GM21515 (cell line): ENCODE measurements around the gene LRRC36.

ENCODE experiments used
- ATAC-seq: cut with Tn5 transposase; IDR thresholded peaks from one replicate; pipeline ENCODE4 v1.9.1; 2021; ENCODE audit not compliant: unreplicated experiment

LRRC36 gene, protein sequence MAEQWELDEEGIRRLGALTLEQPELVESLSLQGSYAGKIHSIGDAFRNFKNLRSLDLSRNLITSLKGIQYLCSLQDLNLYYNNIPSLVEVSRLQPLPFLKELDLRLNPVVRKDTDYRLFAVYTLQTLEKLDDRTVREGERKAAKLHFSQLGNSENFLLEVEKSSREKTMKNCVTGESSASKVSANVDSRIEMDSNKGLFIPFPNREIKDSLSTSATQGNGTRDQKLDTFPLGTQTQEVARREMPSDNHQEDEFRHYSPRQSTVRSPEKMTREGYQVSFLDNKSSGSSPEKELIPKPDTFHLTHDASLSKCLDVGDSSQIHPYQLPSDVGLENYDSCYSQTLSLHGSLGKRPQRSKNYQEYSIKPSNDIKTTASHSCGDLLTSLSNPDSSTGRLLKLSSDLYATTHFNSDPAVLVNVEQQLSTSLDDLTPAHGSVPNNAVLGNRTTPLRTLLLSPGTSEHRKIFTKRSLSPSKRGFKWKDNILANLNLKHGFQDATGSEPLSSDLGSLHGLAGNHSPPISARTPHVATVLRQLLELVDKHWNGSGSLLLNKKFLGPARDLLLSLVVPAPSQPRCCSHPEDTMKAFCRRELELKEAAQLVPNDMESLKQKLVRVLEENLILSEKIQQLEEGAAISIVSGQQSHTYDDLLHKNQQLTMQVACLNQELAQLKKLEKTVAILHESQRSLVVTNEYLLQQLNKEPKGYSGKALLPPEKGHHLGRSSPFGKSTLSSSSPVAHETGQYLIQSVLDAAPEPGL

DNA sequence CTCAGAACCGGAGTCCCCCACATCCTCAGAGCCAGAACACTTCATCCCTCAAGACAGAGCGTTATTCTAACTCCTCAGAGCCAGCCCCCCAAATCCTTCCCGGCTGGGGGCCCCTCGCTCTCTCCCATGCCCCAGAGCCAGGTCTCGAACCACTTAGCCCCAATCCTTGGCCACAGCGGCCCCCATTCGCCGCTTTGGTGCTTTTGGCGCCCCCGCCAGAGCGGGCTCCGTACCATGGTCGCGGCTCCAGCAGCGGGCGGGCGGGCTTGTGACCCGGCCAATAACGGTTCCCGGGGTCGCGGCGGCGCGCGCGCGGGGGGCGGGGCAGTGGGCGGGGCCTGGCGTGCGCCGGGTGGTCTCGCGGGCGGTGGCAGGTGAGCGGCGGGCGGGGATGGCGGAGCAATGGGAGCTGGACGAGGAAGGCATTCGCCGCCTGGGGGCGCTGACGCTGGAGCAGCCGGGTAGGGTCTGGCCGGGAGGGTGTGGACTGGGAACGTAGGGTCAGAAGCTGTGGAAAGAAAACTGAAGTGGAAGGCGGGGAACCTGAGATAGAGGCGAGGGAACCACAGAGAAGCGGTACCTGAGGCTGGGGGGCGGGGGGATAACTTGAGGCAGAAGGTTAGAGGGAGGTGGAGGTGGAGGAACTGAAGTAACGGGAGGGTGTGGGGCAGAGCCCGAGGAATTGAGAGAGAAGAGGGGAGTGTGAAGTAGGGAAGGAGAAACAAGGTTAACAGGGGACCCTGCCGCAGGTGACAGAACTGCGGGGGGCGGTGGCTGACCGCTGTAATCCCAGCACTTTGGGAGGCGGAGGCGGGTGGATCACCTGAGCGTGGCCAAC lies at the start of gene LRRC36, which contains the start of gene KCTD19:
TSS of gene LRRC36 (plus strand) at position 344 of the 838 bp plus-strand sequence. CDS start at position 392, 48 bp downstream.
TSS of gene KCTD19 (minus strand) at position 270 of the 838 bp plus-strand sequence. CDS start at position 236, 34 bp downstream.
- no peak for ATAC-seq

DNA sequence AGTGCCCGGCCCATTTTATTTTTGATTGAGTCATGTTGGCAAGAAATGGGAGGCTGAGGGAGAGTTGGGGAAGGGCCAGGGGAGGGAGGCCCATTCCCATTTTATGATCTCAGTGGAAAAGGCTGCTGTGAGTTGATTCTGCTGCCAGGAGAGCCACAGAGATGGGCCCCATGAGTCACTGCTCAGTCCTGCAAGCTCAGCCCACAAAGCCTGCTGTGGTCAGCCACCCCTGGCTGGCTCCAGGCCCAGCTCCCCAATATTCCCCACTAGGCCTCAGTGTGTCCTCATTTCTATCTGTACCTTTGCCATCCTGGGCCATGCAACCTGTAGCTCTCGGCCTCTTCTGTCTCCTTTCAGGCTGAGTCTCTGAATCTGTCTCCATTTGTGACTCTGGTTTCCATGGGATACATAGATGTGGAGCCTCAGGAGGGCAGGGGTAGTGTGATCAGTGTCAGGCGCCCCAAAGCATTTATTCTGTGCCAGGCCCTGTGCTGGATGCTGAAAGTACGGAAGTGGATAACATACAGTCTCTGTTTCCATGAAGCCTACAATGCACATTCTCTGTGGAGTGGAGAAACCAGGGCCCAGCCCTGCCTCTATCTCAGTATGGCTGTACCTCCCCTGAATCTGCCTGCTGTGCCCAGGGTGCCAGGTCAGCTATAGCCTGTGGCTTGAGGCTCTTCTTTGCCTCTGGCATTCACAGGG lies 49.2 kb upstream of the LRRC36 start:
- no peak for ATAC-seq

DNA sequence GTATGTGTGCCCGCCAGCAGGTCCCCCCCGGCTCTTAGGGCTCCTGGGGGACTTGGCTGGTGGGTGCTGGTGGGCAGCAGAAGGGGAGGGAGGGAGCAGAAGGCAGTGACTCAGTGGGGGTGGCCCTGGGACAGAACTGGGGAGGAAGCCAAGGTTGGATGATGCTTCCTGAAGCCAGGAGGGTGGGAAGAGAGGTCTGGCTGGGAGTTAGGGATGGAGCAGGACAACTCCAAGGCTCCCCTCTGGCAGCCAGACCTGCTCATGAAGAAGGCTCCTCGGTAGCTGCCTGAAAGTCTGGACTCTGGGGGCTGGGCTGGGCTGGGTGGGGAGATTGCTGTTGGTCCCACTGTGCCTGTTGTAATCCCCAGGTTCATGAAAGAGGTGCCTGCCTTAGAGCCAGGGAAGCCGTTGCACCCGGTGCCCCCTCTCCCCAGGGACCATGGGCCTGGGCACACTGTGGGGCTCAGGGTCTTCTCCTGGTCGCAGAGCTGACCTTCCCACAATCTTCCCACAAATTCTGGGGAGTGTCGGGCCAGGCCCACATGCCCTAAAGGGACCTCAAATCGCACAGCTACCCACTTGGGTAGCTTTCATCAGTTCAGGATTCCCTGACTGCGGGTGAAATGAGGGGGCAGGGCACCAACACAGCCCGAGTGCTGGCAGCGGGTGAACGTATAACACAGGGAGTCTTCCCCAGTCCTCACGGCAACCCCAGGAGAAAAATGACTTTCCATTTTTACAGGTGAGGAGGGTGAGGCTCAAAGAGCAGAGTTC lies 48.4 kb upstream of the LRRC36 start:
- ATAC-seq, result no peak

DNA sequence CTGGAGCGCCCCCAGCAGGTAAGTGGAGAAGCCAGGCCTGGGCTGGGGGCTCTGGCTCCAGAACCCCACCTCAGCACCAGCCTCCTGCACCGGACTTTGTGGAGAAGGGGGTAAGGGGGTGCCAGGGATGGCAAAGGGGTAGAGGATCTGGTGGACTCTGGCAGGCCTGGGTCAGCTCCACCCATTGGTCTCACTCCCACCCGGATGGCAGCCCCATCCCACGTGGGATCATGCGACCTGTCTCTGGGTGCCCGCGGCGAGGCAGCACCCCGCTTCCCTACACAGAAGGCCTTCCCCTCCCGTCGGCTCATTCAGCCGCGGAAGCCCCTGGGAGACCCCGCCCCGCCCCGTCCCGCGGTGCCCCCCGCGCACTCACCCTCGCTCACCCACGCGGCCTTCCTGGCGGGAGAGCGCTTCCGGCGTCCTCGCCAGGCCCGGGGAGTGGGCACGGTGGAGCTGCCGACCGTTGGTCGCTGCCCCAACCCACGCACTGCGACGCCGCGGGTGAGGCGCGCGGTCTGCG lies 47.8 kb upstream of the LRRC36 start:
- ATAC-seq, result peak; percentile 27

DNA sequence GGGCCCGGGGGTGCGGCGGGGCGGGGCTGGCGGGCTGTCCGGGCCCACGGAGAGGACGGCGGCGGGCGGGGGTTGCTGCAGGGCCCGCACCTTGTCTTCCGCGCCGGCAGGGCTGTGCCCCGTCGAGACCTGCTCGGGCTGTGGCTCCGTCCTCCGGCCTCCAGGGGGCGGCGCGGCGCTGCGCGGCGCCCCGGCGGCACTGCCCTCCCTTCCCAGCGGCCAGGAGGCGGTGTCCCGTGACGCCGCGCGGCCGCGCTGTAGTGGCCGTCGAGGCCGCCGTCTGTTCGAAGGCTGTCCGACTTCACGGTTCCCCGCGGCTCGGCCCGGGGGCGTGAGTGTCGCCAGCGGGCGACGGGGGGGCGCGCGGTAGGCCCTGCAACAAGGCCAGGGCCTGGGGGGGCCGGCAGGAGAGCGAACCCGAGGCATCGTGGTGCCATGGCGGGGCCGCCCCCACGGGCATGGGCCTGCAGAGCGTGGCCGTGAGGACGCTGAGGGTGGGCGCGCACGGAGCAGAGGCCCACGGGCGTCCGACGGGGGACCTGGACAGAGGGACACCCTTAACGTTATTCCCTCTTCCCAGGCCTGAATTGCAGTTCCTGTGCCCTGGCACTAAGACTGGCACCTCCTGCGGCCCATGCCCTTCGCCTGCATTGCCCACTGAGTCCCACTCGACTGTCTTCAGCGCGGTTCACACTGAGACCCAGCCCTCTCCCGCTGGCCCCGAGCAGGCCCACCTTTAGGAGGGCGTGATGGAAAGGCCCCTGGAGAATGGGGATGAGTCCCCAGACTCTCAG lies 47.1 kb upstream of the LRRC36 start, which contains the start of gene PLEKHG4:
TSS of gene PLEKHG4 (plus strand) at position 237 of the 794 bp plus-strand sequence. CDS start at position 750, 513 bp downstream.
- peak; percentile 69 for ATAC-seq

DNA sequence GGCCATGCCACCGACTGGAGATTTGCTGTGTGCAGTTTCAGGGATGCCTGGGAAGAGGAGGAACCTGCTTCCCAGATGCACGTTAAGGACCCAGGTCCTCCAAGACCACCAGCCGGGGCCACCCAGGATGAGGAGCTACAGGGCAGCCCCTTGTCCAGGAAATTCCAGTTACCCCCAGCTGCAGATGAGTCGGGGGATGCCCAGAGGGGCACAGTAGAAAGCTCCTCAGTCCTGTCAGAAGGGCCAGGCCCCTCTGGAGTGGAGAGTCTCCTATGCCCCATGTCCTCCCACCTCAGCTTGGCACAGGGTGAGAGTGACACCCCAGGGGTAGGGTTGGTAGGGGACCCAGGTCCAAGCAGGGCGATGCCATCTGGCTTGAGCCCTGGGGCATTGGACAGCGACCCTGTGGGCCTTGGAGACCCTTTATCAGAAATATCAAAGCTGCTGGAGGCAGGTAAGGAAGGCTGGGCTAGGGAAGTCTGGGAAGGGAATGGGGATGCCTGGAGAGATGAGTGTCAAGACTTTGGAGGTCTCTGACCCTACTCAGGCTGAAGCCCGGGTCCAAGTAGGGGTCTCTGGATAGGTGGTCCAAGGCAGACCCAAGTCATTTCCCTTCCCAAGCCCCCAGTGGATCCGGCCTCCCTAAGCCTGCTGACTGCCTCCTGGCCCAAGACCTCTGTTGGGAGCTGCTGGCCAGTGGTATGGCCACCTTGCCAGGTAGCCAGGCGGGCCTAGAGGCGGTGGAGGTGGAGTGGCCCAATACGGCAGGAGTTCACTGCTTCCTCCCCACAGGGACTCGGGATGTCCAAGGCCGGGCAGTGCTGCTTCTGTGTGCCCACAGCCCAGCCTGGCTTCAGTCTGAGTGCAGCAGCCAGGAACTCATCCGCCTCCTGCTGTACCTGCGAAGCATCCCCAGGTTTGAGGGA lies 46.3 kb upstream of the LRRC36 start:
- ATAC-seq, result no peak

DNA sequence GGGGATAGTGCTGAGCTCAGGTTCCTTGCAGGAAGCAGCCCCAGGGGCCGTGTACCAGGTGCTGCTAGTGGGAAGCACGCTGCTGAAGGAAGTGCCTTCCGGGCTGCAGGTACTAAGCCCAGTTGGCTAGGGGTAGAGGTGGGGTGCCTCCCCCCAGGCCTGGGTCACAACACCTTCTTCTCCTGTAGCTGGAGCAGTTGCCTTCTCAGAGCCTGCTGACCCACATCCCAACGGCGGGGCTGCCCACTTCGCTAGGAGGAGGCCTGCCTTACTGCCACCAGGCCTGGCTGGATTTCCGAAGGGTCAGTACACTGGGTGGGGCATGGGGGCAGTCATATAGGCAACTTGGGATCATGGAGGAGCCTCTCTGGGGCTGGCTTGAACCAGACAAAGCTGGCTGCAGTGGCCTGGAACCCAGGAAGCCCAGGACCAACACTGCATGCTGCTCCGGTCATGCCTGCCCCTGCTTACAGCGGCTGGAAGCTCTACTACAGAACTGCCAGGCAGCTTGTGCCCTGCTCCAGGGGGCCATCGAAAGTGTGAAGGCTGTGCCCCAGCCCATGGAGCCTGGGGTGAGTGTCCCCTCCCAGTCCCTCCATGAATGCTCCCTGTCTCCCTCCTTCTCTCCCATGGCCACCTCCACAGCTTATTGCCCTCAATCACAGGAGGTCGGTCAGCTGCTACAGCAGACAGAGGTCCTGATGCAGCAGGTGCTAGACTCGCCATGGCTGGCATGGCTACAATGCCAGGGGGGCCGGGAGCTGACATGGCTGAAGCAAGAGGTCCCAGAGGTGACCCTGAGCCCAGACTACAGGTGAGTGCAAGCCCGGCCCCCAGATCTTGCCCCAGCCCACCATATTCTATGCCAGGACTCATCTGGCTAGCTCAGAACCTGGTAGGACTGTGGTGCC lies 44.8 kb upstream of the LRRC36 start:
- no peak for ATAC-seq

DNA sequence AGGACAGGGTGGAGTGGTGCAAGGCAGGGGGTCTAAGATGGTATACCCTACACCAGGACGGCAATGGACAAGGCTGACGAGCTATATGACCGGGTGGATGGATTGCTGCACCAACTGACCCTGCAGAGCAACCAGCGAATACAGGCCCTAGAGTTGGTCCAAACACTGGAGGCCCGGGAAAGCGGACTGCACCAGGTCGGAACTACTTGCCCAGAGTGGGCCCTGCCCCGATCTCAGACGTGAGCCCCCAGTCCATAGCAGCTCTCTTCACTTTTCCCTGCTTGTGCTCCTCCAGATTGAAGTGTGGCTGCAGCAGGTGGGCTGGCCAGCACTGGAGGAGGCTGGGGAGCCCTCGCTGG lies 44.2 kb upstream of the LRRC36 start:
- no peak for ATAC-seq

DNA sequence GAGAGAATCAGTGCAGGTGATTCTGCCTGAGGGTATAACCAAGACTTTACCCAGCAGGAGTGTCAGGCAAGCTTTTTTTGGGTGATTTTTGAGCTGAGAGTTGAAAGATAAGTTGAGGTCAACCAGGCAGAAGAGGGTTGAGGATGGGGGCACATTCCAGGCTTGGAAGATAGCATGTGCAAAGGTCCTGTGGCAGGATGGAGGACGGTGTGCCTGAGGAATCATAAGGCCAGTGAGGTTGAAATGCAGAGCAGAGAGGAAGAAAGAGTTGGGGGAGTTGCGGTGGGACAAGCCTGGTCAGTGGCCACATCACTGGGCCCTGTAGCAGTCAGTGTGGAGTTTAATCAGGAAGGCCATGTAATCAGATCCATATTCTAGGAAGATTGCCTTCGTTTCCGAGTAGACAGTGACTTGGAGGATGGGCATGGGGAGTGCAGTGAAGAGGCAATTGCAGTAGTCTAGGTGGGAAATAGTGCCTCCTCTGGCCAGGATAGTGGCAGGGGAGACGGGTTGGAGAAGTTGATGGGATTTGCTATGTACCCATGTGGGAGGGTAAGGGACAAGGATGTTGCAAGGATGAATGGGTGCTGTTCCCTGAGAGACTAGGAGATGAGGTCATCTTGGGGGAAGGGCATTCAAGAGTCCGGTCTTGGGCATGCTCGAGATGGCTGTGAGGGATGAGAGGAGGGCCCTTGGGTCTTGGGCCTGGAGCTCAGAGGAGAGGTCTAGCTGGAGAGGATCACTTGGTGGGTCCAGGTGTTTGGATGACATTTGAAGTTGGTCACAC lies 43.4 kb upstream of the LRRC36 start:
- no peak for ATAC-seq

DNA sequence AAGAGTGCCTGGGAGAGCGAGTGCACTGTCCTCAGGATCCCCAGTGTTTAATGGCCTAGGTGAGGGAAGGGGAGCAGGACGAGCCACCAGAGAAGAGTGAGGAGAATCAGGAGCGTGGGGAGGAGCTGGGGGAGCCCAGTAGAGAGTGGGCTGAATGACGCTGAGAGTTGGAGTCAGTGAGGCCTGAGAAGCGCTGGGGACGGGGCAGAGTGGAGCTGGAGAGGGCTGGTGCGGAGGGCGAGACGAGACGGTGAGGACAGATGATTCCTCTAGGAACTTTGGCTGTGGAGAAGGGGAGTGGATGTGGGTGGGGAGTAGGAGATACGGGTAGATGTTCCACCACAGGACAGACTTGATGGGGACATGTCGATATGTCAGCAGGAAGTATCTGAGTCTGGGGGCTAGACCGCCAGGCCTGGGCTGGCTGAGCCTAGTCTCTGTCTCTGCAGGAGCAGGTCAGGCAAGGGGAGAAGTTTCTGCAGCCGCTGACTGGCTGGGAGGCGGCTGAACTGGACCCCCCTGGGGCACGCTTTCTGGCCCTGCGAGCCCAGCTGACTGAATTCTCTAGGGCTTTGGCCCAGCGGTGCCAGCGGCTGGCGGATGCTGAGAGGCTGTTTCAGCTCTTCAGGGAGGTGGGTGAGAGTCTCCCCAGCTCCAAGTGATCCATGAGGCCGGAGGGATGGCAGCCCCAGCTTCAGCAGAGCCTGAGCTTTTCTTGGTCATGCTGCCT lies 42.6 kb upstream of the LRRC36 start:
- ATAC-seq, result no peak

DNA sequence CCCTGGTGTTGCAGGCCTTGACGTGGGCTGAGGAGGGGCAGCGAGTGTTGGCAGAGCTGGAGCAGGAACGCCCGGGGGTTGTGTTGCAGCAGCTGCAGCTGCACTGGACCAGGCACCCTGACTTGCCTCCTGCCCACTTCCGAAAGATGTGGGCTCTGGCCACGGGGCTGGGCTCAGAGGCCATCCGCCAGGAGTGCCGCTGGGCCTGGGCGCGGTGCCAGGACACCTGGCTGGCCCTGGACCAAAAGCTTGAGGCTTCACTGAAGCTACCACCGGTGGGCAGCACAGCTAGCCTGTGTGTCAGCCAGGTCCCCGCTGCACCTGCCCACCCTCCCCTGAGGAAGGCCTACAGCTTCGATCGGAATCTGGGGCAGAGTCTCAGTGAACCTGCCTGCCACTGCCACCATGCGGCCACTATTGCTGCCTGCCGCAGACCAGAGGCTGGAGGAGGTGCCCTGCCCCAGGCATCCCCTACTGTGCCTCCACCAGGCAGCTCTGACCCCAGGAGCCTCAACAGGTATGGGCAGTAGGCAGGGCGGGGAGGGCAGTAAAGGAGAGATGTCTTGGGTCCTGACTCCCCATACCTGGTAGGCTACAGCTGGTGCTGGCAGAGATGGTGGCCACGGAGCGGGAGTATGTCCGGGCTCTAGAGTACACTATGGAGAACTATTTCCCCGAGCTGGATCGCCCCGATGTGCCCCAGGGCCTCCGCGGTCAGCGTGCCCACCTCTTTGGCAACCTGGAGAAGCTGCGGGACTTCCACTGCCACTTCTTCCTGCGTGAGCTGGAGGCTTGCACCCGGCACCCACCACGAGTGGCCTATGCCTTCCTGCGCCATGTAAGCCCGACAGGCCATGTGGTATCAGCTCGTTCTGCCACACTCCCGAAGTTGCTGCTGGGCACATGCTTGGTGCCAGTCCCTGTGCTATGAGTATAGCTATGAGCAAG lies 41.6 kb upstream of the LRRC36 start:
- no peak for ATAC-seq

DNA sequence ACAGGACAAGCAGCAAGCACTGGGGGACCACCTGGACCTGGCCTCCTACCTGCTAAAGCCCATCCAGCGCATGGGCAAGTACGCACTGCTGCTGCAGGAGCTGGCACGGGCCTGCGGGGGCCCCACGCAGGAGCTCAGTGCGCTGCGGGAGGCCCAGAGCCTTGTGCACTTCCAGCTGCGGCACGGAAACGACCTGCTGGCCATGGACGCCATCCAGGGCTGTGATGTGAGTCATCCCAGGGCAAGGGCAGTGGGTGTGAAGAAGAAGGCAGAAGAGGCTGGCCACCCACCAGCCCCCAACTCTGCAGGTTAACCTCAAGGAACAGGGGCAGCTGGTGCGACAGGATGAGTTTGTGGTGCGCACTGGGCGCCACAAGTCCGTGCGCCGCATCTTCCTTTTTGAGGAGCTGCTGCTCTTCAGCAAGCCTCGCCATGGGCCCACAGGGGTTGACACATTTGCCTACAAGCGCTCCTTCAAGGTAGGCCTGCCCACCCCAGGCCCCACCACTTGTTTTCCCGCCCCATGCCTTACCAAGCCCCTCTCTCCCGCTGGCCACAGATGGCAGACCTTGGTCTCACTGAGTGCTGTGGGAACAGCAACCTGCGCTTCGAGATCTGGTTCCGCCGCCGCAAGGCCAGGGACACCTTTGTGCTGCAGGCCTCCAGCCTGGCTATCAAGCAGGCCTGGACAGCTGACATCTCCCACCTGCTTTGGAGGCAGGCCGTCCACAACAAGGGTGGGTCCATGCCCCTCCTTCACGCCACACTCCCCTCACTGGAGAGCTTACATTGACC lies 40.0 kb upstream of the LRRC36 start:
- ATAC-seq, result no peak

DNA sequence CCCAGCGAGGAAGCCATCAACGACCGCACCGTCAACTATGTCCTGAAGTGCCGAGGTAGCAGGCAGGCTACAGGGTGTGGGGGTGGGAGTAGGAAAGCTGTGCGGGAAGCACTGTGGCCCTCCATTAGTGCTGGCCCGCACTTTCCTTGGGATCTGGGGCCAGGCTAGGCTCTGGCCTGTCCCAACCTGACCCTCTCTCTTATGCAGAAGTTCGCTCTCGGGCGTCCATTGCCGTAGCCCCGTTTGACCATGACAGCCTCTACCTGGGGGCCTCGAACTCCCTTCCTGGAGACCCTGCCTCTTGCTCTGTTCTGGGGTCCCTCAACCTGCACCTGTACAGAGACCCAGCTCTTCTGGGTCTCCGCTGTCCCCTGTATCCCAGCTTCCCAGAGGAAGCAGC lies 38.7 kb upstream of the LRRC36 start:
- no peak for ATAC-seq
